ENCODE results near the gene ZFP69.

Gene ZFP69

GRCh38 chr1:40438391-40439015 lies 38.6 kb upstream of the ZFP69 start:
- TF ChIP-seq CTCF (IDR thresholded peaks at IDR 0.05; ENCODE audit: low read depth, low read length): peak; percentile 62
- Histone ChIP-seq H3K9me3 (no peaks in the 10 kb centered on the region), H3K36me3 (no peaks in the 10 kb centered on the region), H3K4me1 (no peaks in the 10 kb centered on the region), H3K27me3 (no peaks in the 10 kb centered on the region), H3K4me3 (ENCODE audit: low read depth, low read length) (no peak overlapping the region)
- DNase-seq: peak; percentile 9

- Histone ChIP-seq H3K4me3 (ENCODE audit: low read depth, low read length) (no peak overlapping the region), H3K27me3 (no peaks in the 10 kb centered on the region), H3K36me3 (no peaks in the 10 kb centered on the region), H3K4me1 (no peaks in the 10 kb centered on the region), H3K9me3 (no peaks in the 10 kb centered on the region)
- no peak for DNase-seq
- TF ChIP-seq CTCF (IDR thresholded peaks at IDR 0.05; ENCODE audit: low read depth, low read length): no peak
Measured at GRCh38 chr1:40439247-40439646, 37.8 kb upstream of the ZFP69 start.

- Histone ChIP-seq H3K27me3 (no peaks in the 10 kb centered on the region), H3K4me3 (ENCODE audit: low read depth, low read length) (peak within 1 kb of the TSS; percentile 78), H3K9me3 (no peaks in the 10 kb centered on the region), H3K36me3 (no peaks in the 10 kb centered on the region), H3K4me1 (no peaks in the 10 kb centered on the region)
- peak; percentile 93 for DNase-seq
- no peak for TF ChIP-seq CTCF (IDR thresholded peaks at IDR 0.05; ENCODE audit: low read depth, low read length)
Measured at GRCh38 chr1:40449684-40450494, 27.2 kb upstream of the ZFP69 start, which contains the start of gene ZFP69B. Gene ZFP69B (plus strand): TSS chr1:40450476. CDS start chr1:40450962, 486 bp downstream.

- DNase-seq: peak; percentile 13
- Histone ChIP-seq H3K4me3 (ENCODE audit: low read depth, low read length) (peak overlapping the region; percentile 78), H3K36me3 (no peaks in the 10 kb centered on the region), H3K4me1 (no peaks in the 10 kb centered on the region), H3K9me3 (no peaks in the 10 kb centered on the region), H3K27me3 (no peaks in the 10 kb centered on the region)
- TF ChIP-seq CTCF (IDR thresholded peaks at IDR 0.05; ENCODE audit: low read depth, low read length): no peak
Measured at GRCh38 chr1:40450495-40451237, 26.4 kb upstream of the ZFP69 start.

GRCh38 chr1:40451238-40451585 lies 25.9 kb upstream of the ZFP69 start:
- TF ChIP-seq CTCF (IDR thresholded peaks at IDR 0.05; ENCODE audit: low read depth, low read length): no peak
- Histone ChIP-seq H3K4me3 (ENCODE audit: low read depth, low read length) (peak overlapping the region; percentile 78), H3K9me3 (no peaks in the 10 kb centered on the region), H3K36me3 (no peaks in the 10 kb centered on the region), H3K4me1 (no peaks in the 10 kb centered on the region), H3K27me3 (no peaks in the 10 kb centered on the region)
- no peak for DNase-seq

Measured in BE2C (cell line).